ES-I3 (cell line): ENCODE measurements around the gene MAP2K6.

Experiments
- H3K36me3 ChIP-seq: 2 replicates; pipeline ENCODE4 v1.6.1; 2013; ENCODE audit warnings: mild to moderate bottlenecking, low read length, control low read depth, moderate library complexity; ENCODE audit not compliant: insufficient read depth
- H3K4me1 ChIP-seq: 2 replicates; pipeline ENCODE4 v1.6.1; 2013; ENCODE audit warnings: mild to moderate bottlenecking, control low read depth, low read length; ENCODE audit not compliant: insufficient read depth
- H3K9ac ChIP-seq: 2 replicates; pipeline ENCODE4 v1.6.1; 2013; ENCODE audit warnings: low read depth, mild to moderate bottlenecking, low read length, moderate library complexity
- H3K9me3 ChIP-seq: 2 replicates; pipeline ENCODE4 v1.6.1; 2013; ENCODE audit warnings: mild to moderate bottlenecking, low read length, moderate library complexity; ENCODE audit not compliant: control insufficient read depth, insufficient read depth

Gene MAP2K6

DNA sequence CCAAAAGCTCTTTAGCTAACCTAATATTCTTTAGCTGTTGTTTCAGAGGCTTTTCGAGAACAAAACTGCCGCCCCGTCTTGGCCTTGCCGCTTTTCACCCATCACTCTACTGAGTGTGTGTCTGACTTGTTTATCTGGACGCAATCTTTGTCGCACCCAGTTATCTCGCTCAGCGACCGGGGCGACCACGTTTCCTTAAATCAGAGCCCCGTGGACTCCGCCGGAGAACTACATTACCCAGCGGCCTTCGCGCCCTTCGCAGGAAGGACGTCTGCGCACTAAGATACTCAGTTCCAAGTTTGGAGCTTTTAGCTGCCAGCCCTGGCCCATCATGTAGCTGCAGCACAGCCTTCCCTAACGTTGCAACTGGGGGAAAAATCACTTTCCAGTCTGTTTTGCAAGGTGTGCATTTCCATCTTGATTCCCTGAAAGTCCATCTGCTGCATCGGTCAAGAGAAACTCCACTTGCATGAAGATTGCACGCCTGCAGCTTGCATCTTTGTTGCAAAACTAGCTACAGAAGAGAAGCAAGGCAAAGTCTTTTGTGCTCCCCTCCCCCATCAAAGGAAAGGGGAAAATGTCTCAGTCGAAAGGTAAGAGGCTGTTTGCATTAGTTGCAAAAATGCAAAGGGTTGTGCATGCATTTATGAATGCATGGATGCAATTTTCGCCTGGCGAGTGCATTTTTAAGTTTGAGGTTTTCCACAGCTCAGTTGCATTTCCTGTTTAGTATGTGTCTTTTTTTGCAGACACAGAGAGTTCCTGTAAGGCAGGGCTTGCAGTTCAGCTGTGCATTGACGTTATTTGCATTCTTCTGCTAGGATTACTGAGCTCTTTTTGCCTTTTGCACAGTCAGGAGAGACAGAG lies at the start of gene MAP2K6:
TSS of gene MAP2K6 (plus strand) at position 290 of the 867 bp plus-strand sequence. CDS start at position 578, 288 bp downstream.
- Histone ChIP-seq H3K9ac (peak within 1 kb of the TSS; percentile 56), H3K36me3 (no peaks in the 10 kb centered on the region), H3K9me3 (no peaks in the 10 kb centered on the region), H3K4me1 (peaks cover 12% of the 10 kb centered on the region)

DNA sequence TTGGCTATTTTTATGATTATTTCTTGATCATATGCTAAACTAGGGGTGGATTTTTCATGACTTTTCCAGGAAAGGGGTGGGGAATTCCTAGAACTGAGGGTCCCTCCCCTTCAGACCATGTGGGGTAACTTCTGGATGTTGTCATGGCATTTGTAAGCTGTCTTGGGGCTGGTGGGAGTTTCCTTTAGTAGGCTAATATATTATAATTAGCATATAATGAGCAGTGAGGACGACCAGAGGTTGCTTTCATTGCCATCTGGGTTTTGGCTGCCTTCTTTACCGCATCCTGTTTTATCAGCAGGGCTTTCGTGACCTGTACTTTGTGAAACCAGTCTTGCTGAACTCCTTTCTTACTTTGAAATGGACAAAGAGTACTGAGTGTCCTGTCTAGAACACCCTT lies 47.2 kb upstream of the MAP2K6 start:
- Histone ChIP-seq H3K9me3 (no peaks in the 10 kb centered on the region), H3K36me3 (no peaks in the 10 kb centered on the region), H3K9ac (no peak overlapping the region), H3K4me1 (peaks cover 4% of the 10 kb centered on the region)

DNA sequence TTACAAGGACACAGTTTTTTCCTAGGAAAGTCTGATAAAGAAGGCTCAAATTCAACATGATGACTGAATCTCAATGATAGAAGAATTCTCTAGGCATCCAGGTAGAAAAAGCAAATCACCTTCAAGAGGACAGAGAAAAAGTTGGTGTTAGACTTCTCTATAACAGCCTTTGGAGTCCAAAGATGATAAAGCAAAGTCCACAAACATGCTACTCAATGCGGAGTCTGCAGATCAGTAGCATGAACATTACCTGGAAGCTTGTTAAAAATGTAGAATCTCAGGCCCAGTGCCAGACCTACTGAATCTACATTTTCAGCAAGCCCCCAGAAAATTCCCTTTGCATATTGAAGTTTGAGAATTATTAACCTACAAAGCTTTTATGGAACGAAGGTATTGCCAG lies 41.4 kb upstream of the MAP2K6 start:
- no peaks in the 10 kb centered on the region for H3K36me3 ChIP-seq

DNA sequence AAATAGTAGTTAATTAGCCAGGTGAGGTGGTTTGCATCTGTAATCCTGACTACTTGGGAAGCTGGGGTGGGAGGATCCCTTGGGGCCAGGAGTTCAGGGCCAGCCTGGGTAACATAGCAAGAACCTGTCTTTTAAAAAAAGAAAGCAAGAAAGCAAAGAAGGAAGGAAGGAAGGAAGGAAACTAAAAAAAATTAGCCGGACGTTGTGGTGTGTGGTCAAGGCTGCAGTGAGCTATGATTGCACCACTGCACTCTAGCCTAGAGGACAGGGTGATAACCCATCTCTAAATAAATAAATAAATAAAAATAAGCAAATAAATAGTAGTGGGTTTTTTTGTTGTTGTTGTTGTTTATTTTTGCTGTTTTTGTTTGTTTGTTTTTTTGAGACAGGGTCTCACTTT lies 39.3 kb upstream of the MAP2K6 start:
- H3K4me1 ChIP-seq = peaks cover 4% of the 10 kb centered on the region

More for the DNA sequence above, 41.4 kb upstream of the MAP2K6 start:
- no peaks in the 10 kb centered on the region for H3K9me3 ChIP-seq
- no peak overlapping the region for H3K9ac ChIP-seq
- peaks cover 4% of the 10 kb centered on the region for H3K4me1 ChIP-seq

DNA sequence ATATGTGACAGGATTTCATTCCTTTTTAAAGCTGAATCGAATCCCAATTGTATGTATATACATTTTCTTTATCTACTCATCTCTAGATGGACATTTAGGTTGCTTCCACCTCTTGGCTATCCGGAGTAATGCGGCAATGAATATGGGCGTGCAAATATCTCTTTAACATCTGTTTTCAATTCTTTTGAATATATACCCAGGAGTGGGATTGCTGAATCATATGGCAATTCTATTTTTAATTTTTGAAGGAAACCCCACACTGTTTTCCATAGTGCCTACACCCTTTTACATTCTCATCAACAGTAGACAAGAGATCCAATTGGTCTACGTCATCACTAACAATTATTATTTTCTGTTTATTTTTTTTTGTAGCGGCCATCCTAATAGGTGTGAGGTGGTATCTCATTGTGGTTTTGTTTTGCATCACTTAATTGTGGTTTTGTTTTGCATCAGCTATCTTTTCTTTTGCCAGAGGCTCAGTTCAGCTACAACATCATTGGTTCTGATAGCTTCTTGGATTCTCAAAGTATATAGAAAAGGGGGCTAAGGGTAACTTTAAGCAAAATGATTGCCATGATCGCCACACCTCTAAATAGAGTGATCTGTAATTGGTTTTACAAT lies 25.6 kb upstream of the MAP2K6 start:
- no peaks in the 10 kb centered on the region for H3K36me3 ChIP-seq
- H3K9me3 ChIP-seq = no peaks in the 10 kb centered on the region
- H3K9ac ChIP-seq = no peak overlapping the region
- no peaks in the 10 kb centered on the region for H3K4me1 ChIP-seq

More for the DNA sequence above, 39.3 kb upstream of the MAP2K6 start:
- H3K9me3 ChIP-seq = no peaks in the 10 kb centered on the region
- no peak overlapping the region for H3K9ac ChIP-seq
- no peaks in the 10 kb centered on the region for H3K36me3 ChIP-seq

DNA sequence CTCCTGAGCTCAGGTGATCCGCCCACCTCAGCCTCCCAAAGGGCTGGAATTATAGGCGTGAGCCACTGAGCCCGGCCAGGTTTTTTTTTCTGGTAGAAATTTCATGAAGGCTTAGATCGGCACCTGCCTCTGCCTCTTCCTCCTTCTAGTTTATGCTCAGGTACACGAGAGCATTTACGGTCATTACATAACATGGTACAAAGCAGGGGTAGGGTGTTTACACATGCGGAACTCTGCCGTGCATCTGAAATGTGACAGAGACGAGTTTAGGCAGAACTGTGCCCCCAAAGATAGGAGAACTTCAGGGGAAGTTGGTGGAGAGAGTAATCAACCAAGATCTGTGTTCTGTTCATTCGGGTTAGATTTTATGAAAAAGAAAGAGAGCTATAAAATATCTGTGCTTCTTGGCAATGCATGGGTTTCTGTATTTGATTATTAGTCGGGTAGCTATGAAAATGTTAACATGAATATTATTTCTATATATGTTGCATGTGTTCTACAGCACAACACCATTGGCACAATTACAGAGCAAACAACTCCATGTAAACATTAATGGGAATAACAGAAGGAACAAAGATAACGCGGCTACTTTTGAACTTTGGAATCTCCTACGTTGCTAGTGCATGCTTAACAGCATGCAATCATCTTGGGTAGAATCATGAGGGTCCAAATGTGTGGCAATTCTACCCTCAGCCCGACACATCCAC lies 23.5 kb upstream of the MAP2K6 start:
- Histone ChIP-seq H3K9me3 (no peaks in the 10 kb centered on the region), H3K4me1 (no peaks in the 10 kb centered on the region), H3K9ac (no peak overlapping the region), H3K36me3 (no peaks in the 10 kb centered on the region)

DNA sequence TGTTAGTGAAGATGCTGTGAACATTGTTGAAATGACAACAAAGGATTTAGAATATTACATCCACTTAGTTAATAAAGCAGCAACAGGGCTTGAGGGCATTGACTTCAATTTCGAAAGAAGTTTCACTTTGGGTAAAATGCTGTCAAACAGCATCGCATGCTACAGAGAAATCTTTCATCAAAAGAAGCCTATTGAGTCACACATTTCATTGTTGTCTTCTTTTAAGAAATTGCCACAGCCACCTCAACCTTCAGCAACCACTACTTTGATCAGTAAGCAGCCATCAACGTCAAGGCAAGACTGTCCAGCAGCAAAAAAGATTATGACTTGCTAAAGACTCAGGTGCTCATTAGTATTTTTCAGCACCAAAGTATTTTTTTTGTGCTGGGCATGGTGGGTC lies 13.2 kb upstream of the MAP2K6 start:
- H3K4me1 ChIP-seq = no peaks in the 10 kb centered on the region
- H3K36me3 ChIP-seq = no peaks in the 10 kb centered on the region
- H3K9me3 ChIP-seq = no peaks in the 10 kb centered on the region
- H3K9ac ChIP-seq = no peak overlapping the region

DNA sequence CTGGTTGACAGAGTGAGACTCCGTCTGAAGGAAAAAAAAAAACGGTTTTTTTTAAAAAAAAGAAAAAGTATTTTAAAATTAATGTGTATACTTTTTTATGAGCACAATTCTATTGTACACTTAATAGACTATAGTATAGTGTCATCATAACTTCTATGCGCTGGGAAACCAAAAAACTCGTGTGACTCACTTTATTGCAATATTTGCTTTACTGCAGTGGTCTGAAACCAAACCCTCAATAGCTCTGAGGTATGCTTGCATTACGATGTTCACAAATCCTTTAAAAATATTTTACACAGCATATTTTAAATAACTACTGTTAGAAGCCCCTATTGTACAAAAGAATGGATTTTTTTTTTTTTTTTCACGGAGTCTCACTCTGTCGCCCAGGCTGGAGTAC lies 12.4 kb upstream of the MAP2K6 start:
- Histone ChIP-seq H3K9me3 (no peaks in the 10 kb centered on the region), H3K9ac (no peak overlapping the region), H3K4me1 (no peaks in the 10 kb centered on the region), H3K36me3 (no peaks in the 10 kb centered on the region)

DNA sequence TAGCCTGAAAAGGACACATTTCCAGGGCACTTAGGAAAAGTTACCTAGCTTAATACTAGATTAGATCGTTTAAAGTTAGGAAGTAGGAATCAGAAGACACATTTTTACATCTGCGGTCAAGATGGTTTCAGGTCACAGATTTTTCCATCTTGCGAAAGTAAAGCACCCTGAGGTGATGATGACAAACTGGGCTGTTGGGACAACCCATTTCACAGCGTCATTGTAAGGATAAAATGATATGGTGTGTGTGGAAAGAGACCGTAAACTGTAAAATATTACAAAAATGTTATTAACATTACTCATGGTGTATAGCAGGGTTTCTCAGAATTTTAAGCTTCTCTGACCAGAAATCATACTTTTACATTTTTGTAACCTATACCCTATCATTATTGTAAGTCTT lies 10.1 kb upstream of the MAP2K6 start:
- Histone ChIP-seq H3K4me1 (no peaks in the 10 kb centered on the region), H3K9me3 (no peaks in the 10 kb centered on the region), H3K36me3 (no peaks in the 10 kb centered on the region), H3K9ac (no peak overlapping the region)

DNA sequence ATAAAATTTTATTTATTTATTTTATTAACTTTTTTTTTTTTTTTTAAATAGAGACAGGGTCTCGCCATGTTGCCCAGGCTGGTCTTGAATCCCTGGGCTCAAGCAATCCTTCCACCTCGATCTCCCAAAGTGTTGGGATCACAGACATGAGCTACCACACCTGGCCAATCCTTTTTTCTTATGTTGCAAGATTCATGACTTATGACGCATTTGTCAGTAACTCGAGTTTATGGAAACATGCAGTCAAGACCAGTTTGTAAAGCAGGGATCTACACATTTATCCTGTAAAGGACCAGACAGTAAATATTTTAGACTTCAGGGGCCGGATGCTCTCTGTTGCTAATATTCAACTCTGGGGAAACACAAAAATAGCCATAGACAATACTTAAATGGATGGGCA lies 9.4 kb upstream of the MAP2K6 start:
- H3K36me3 ChIP-seq = no peaks in the 10 kb centered on the region
- H3K9ac ChIP-seq = no peak overlapping the region
- no peaks in the 10 kb centered on the region for H3K4me1 ChIP-seq
- no peaks in the 10 kb centered on the region for H3K9me3 ChIP-seq

DNA sequence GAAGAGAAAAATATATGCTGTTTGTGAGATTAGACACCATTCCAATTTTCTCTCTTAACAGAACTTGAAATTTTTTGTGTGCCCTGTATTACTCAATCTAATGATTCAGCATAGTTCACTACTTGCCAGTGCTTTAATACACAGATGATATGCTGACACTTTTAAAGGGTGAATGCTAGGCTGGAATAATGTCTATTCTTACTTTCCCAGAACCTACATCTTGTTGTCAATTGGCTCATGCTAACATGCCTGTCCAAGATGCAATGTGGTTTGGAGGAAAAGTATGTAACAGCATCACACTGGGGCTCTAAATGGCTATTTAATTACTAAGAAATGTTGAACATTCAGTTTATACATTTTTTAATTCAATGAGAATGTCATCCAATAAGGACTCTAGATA lies 7.6 kb upstream of the MAP2K6 start:
- no peak overlapping the region for H3K9ac ChIP-seq
- no peaks in the 10 kb centered on the region for H3K4me1 ChIP-seq
- H3K9me3 ChIP-seq = no peaks in the 10 kb centered on the region
- no peaks in the 10 kb centered on the region for H3K36me3 ChIP-seq

DNA sequence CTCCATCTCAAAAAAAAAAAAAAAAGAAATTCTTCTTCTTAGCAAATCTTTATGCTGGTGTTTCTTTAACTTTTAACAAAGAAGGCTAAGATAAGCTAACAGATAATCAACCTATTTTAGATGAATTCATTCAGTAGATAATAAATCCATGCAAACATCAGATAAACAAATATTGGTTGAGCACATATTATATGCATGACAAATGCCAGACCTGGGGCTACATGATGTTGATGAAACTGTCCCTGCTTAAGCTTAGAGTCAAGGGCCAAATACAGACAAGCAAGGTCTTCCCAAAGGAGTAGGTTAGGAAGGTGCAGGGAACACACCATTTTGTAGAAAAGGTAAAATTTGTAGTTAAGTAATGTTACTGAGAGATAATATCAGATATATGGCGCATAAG lies 6.7 kb upstream of the MAP2K6 start:
- Histone ChIP-seq H3K4me1 (no peaks in the 10 kb centered on the region), H3K9ac (no peak overlapping the region), H3K9me3 (no peaks in the 10 kb centered on the region), H3K36me3 (no peaks in the 10 kb centered on the region)

DNA sequence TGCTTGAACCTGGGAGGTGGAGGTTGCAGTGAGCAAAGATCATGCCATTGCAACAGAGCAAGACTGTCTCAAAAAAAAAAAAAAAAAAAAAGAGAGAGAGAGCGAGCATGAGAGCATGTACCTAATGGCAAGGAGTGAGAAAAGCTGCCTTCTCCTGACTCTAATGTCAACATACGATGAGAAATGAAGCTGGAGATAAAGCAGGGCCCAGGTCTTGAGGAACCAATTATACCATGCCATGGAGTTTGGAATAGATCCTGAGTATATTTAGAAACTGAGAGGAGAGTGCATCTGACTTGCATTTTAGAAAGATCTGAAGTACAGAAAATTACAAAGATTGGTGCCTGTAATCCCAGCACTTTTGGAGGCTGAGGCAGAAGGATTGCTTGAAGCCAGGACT lies 3.8 kb upstream of the MAP2K6 start:
- Histone ChIP-seq H3K4me1 (no peaks in the 10 kb centered on the region), H3K36me3 (no peaks in the 10 kb centered on the region), H3K9ac (no peak overlapping the region), H3K9me3 (no peaks in the 10 kb centered on the region)

DNA sequence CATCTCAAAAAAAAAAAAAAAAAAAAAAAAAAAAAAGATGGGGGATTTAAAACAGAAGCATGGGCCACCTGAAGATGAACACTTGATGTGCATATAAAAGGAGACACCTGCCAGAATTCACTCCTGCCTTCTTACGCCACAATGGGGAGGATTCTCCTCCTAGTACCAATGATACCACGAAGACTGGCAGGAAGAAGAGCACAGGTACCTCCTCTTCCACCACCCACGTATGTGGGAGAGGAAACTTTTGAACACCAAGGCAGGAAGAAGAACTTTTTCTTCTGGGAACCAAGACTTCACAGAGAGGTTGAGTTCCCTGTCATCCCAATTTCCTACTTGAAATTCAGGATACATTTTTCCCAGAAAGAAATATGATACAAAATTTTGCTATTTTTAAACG lies 2.7 kb upstream of the MAP2K6 start:
- Histone ChIP-seq H3K9ac (no peak overlapping the region), H3K36me3 (no peaks in the 10 kb centered on the region), H3K9me3 (no peaks in the 10 kb centered on the region), H3K4me1 (no peaks in the 10 kb centered on the region; the same call in 1 of the 2 replicates)
